ENCODE results near the gene PIEZO1.

GRCh38 chr16:88686062-88686438 is 99.0 kb downstream of the PIEZO1 start:
- TF ChIP-seq EZH2 (IDR thresholded peaks at IDR 0.05; ENCODE audit: borderline replicate concordance, low read length) = no peak
- TF ChIP-seq CTCF (conservative IDR thresholded peaks at IDR 0.05 in 1 of 2, IDR thresholded peaks at IDR 0.05 in 1 of 2; ENCODE audit: extremely low read depth in 1 of 2, insufficient read depth in 1 of 2, low read depth in 1 of 2, low read length in 2 of 2) = no peak

Measured in mammary epithelial cell (primary cell).